IPS DF 4.7 (cell line): ENCODE measurements around the gene STRN3.
"Not testable (repeated sequence)": the region's sequence is repeated elsewhere in the genome, so short reads cannot be mapped to it uniquely, and the experiment has no call there.

Experiments
- DNase-seq: peaks from one replicate; pipeline ENCODE4 v3.0.0-alpha.2; 2013; ENCODE audit warnings: low spot score; ENCODE audit errors: extremely low read depth

The STRN3 gene

GRCh38 chr14:31000629-31001338 is 25.4 kb downstream of the STRN3 start:
- DNase-seq, result no peak

- no peak for DNase-seq
Measured at GRCh38 chr14:30999038-30999773, 27.0 kb downstream of the STRN3 start.

- DNase-seq, result no peak
Measured at GRCh38 chr14:30998100-30998706, 28.0 kb downstream of the STRN3 start.

GRCh38 chr14:30996892-30997659 is 29.1 kb downstream of the STRN3 start:
- no peak for DNase-seq

- no peak for DNase-seq
Measured at GRCh38 chr14:30995689-30996088, 30.5 kb downstream of the STRN3 start.

- DNase-seq, result no peak
Measured at GRCh38 chr14:30994681-30995620, 31.2 kb downstream of the STRN3 start.

GRCh38 chr14:30993071-30993470 is 33.1 kb downstream of the STRN3 start:
- DNase-seq, result no peak

GRCh38 chr14:30991408-30991807 is 34.8 kb downstream of the STRN3 start:
- DNase-seq, result no peak

GRCh38 chr14:30990770-30991169 is 35.4 kb downstream of the STRN3 start:
- no peak for DNase-seq

GRCh38 chr14:30988509-30988908 is 37.7 kb downstream of the STRN3 start:
- no peak for DNase-seq

- no peak for DNase-seq
Measured at GRCh38 chr14:30985796-30986195, 40.4 kb downstream of the STRN3 start.

GRCh38 chr14:30983858-30984257 is 42.3 kb downstream of the STRN3 start:
- DNase-seq, result no peak

GRCh38 chr14:30982533-30982932 is 43.6 kb downstream of the STRN3 start:
- DNase-seq, result no peak

GRCh38 chr14:30980980-30981379 is 45.2 kb downstream of the STRN3 start:
- DNase-seq, result no peak

GRCh38 chr14:30980106-30980704 is 46.0 kb downstream of the STRN3 start:
- peak; percentile 46 for DNase-seq

GRCh38 chr14:30977752-30978151 is 48.4 kb downstream of the STRN3 start:
- DNase-seq, result no peak

- DNase-seq, result no peak
Measured at GRCh38 chr14:30974628-30975027, 51.6 kb downstream of the STRN3 start.

GRCh38 chr14:30972882-30973582 is 53.1 kb downstream of the STRN3 start:
- no peak for DNase-seq

GRCh38 chr14:30972036-30972732 is 54.0 kb downstream of the STRN3 start:
- DNase-seq, result not testable (repeated sequence)
